ENCODE results near the gene RASGRF2. TPM values are rescaled to one million over a fixed set of nuclear protein-coding genes. Genes with fewer than 3 reads are reported as not detected.

The RASGRF2 gene
- total RNA-seq, 4 donors from 2014 or later = 3.6 to 6.3 (median 4.8) TPM

DNA sequence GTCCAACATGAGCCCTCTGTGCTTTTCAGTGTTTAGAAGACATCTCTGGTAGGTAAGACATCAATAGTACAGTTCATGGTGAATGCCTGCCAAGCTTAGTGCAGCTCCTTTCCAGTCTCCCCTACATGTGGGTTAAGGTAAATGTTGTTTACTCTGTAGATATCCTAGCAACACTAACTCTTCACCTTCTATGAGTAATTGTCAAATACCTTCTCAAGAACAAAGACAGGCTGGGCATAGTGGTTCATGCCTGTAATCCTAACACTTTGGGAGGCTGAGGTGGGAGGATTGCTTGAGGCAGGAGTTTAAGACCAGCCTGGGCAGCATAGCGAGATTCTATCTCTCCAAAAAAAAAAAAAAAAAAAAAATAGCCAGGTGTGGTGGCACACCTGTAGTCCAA lies 18.7 kb upstream of the RASGRF2 start:
- ATAC-seq = no peak
- Histone ChIP-seq H3K4me3 (no peak overlapping the region), H3K27me3 (no peaks in the 10 kb centered on the region), H3K4me1 (no peaks in the 10 kb centered on the region), H3K27ac (no peak overlapping the region), H3K36me3 (no peaks in the 10 kb centered on the region), H3K9me3 (no peaks in the 10 kb centered on the region)
- in situ Hi-C loops (cut with MboI; ENCODE audit: low sequenced_read_pairs in 4 of 4) (no loop called here), intact Hi-C loops (cut with DNase I; ENCODE audit: low total_unique reads) (no loop called here)
- TF ChIP-seq, protein P1, sequence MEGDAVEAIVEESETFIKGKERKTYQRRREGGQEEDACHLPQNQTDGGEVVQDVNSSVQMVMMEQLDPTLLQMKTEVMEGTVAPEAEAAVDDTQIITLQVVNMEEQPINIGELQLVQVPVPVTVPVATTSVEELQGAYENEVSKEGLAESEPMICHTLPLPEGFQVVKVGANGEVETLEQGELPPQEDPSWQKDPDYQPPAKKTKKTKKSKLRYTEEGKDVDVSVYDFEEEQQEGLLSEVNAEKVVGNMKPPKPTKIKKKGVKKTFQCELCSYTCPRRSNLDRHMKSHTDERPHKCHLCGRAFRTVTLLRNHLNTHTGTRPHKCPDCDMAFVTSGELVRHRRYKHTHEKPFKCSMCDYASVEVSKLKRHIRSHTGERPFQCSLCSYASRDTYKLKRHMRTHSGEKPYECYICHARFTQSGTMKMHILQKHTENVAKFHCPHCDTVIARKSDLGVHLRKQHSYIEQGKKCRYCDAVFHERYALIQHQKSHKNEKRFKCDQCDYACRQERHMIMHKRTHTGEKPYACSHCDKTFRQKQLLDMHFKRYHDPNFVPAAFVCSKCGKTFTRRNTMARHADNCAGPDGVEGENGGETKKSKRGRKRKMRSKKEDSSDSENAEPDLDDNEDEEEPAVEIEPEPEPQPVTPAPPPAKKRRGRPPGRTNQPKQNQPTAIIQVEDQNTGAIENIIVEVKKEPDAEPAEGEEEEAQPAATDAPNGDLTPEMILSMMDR (IDR thresholded peaks at IDR 0.05 in 4 of 5, conservative IDR thresholded peaks at IDR 0.05 in 1 of 5) = no peak
- no peak for TF ChIP-seq POLR2A (IDR thresholded peaks at IDR 0.05)
- DNase-seq = no peak

DNA sequence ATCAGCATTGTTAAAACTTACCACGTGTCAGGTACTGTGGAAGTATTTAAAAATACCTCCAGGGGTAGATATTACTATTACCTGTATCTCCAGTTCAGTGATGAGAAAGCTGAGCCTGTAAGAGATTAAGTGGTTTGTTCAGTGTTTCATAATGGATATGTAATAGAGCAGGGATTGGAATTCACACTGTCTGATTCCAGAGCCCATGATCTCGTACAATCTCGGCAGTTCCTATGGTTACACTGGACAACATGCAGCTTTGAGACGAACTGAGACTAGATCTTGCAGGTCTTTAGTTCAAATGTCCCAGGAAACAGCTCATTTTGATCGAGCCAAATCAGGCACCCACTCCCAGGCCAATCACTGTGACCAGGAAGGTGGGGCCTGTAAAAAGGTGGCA lies 8.8 kb upstream of the RASGRF2 start:
- no peak for TF ChIP-seq POLR2A (IDR thresholded peaks at IDR 0.05)
- TF ChIP-seq, protein P1 (IDR thresholded peaks at IDR 0.05 in 4 of 5, conservative IDR thresholded peaks at IDR 0.05 in 1 of 5) = no peak
- in situ Hi-C loops (cut with MboI; ENCODE audit: low sequenced_read_pairs in 4 of 4) (no loop called here), intact Hi-C loops (cut with DNase I; ENCODE audit: low total_unique reads) (no loop called here)
- no peaks in the 10 kb centered on the region for H3K36me3 ChIP-seq
- no peak for DNase-seq
- peaks cover 0 to 4% (median 0%) of the 10 kb centered on the region in 3 donors for H3K27me3 ChIP-seq
- H3K4me1 ChIP-seq = no peaks in the 10 kb centered on the region
- H3K4me3 ChIP-seq = no peak overlapping the region
- ATAC-seq = no peak
- no peaks in the 10 kb centered on the region for H3K9me3 ChIP-seq
- no peak overlapping the region for H3K27ac ChIP-seq

GRCh38 chr5:80953587-80953986 lies 6.6 kb upstream of the RASGRF2 start:
- H3K4me3 ChIP-seq = no peak overlapping the region
- H3K27ac ChIP-seq = no peak overlapping the region
- no peak for TF ChIP-seq POLR2A (IDR thresholded peaks at IDR 0.05)
- TF ChIP-seq, protein P1 (IDR thresholded peaks at IDR 0.05 in 4 of 5, conservative IDR thresholded peaks at IDR 0.05 in 1 of 5) = no peak
- no peaks in the 10 kb centered on the region for H3K9me3 ChIP-seq
- H3K4me1 ChIP-seq = no peaks in the 10 kb centered on the region
- no peaks in the 10 kb centered on the region for H3K36me3 ChIP-seq
- ATAC-seq (no peak), DNase-seq (no peak)
- in situ Hi-C loops (cut with MboI; ENCODE audit: low sequenced_read_pairs in 4 of 4) (no loop called here), intact Hi-C loops (cut with DNase I; ENCODE audit: low total_unique reads) (no loop called here)
- H3K27me3 ChIP-seq = peaks cover 9 to 13% (median 9%) of the 10 kb centered on the region in 3 donors

GRCh38 chr5:80955082-80955590 lies 5.0 kb upstream of the RASGRF2 start:
- Histone ChIP-seq H3K4me1 (no peaks in the 10 kb centered on the region), H3K9me3 (no peaks in the 10 kb centered on the region), H3K4me3 (no peak overlapping the region), H3K27ac (no peak overlapping the region), H3K27me3 (peaks cover 19 to 26% (median 20%) of the 10 kb centered on the region in 3 donors), H3K36me3 (no peaks in the 10 kb centered on the region)
- ATAC-seq (no peak), DNase-seq (no peak)
- in situ Hi-C loops (cut with MboI; ENCODE audit: low sequenced_read_pairs in 4 of 4) (no loop called here), intact Hi-C loops (cut with DNase I; ENCODE audit: low total_unique reads) (no loop called here)
- TF ChIP-seq, protein P1 (IDR thresholded peaks at IDR 0.05 in 4 of 5, conservative IDR thresholded peaks at IDR 0.05 in 1 of 5) = no peak
- no peak for TF ChIP-seq POLR2A (IDR thresholded peaks at IDR 0.05)

GRCh38 chr5:80956272-80956671 lies 3.9 kb upstream of the RASGRF2 start:
- H3K27me3 ChIP-seq = peaks cover 19 to 34% (median 22%) of the 10 kb centered on the region in 3 donors
- in situ Hi-C loops (cut with MboI; ENCODE audit: low sequenced_read_pairs in 4 of 4) (no loop called here), intact Hi-C loops (cut with DNase I; ENCODE audit: low total_unique reads) (no loop called here)
- H3K4me1 ChIP-seq = no peaks in the 10 kb centered on the region
- H3K9me3 ChIP-seq = no peaks in the 10 kb centered on the region
- H3K27ac ChIP-seq = no peak overlapping the region
- no peak for ATAC-seq
- DNase-seq = no peak
- TF ChIP-seq, protein P1 (IDR thresholded peaks at IDR 0.05 in 4 of 5, conservative IDR thresholded peaks at IDR 0.05 in 1 of 5) = no peak
- TF ChIP-seq POLR2A (IDR thresholded peaks at IDR 0.05) = no peak
- no peaks in the 10 kb centered on the region for H3K36me3 ChIP-seq
- H3K4me3 ChIP-seq = no peak overlapping the region
